22Rv1 (cell line): ENCODE results near the gene ZRANB3.
"Not testable (repeated sequence)": the region's sequence is repeated elsewhere in the genome, so short reads cannot be mapped to it uniquely, and the experiment has no call there.

Experiments used
- H3K27ac ChIP-seq: fragments of 450-650 bp; 2 replicates; pipeline ENCODE4 v1.5.1; 2017
- CTCF ChIP-seq: fragments of 450-650 bp; IDR thresholded peaks from 2 replicates; pipeline ENCODE4 v1.5.1; 2017; ENCODE audit warnings: mild to moderate bottlenecking
- ZFX ChIP-seq: fragments of 450-650 bp; IDR thresholded peaks from 2 replicates; pipeline ENCODE4 v1.6.1; 2017; ENCODE audit warnings: antibody characterized with exemption, borderline replicate concordance

ZRANB3 gene

GRCh38 chr2:135454608-135455007 is 76.4 kb downstream of the ZRANB3 start:
- TF ChIP-seq CTCF (no peak), ZFX (no peak)
- no peak overlapping the region for H3K27ac ChIP-seq

GRCh38 chr2:135453027-135453426 is 78.0 kb downstream of the ZRANB3 start:
- H3K27ac ChIP-seq = not testable (repeated sequence)

GRCh38 chr2:135451966-135452365 is 79.1 kb downstream of the ZRANB3 start:
- no peak overlapping the region for H3K27ac ChIP-seq
- no peak for TF ChIP-seq CTCF
- no peak for TF ChIP-seq ZFX

- not testable (repeated sequence) for H3K27ac ChIP-seq
Observed at GRCh38 chr2:135443013-135443412, 88.0 kb downstream of the ZRANB3 start.

GRCh38 chr2:135435155-135435554 is 95.9 kb downstream of the ZRANB3 start:
- not testable (repeated sequence) for H3K27ac ChIP-seq

GRCh38 chr2:135424849-135425248 is 106.2 kb downstream of the ZRANB3 start:
- no peak overlapping the region for H3K27ac ChIP-seq
- no peak for TF ChIP-seq CTCF
- no peak for TF ChIP-seq ZFX

GRCh38 chr2:135422898-135423297 is 108.1 kb downstream of the ZRANB3 start:
- no peak overlapping the region for H3K27ac ChIP-seq
- TF ChIP-seq ZFX (no peak), CTCF (no peak)

- TF ChIP-seq CTCF = no peak
- TF ChIP-seq ZFX = no peak
Observed at GRCh38 chr2:135411646-135412045, 119.4 kb downstream of the ZRANB3 start.

GRCh38 chr2:135409436-135409835 is 121.6 kb downstream of the ZRANB3 start:
- no peak for TF ChIP-seq ZFX
- no peak for TF ChIP-seq CTCF
- no peak overlapping the region for H3K27ac ChIP-seq

More at GRCh38 chr2:135411646-135412045, 119.4 kb downstream of the ZRANB3 start:
- H3K27ac ChIP-seq = no peak overlapping the region

GRCh38 chr2:135396259-135396658 is 134.8 kb downstream of the ZRANB3 start:
- H3K27ac ChIP-seq = not testable (repeated sequence)
